ENCODE results near the gene CACNA1H. TPM values are rescaled to one million over a fixed set of nuclear protein-coding genes. Genes with fewer than 3 reads are reported as not detected.
"Not testable (repeated sequence)": the region's sequence is repeated elsewhere in the genome, so short reads cannot be mapped to it uniquely, and the experiment has no call there.

The CACNA1H gene
- total RNA-seq, 4 donors from 2014 or later, result 225 to 361 (median 259) TPM

GRCh38 chr16:1237990-1238389, 85.1 kb downstream of the CACNA1H start:
- Histone ChIP-seq H3K4me1 (no peaks in the 10 kb centered on the region), H3K4me3 (no peak overlapping the region), H3K27me3 (peaks cover 0 to 21% (median 0%) of the 10 kb centered on the region in 4 donors), H3K36me3 (no peaks in the 10 kb centered on the region), H3K9me3 (no peaks in the 10 kb centered on the region), H3K27ac (replicated peaks in 1 of 4) (no peak overlapping the region)
- 72% methylated on average over 9 of the region's 9 CpGs for WGBS
- no peak for DNase-seq (ENCODE audit: extremely low spot score)
- TF ChIP-seq POLR2A (IDR thresholded peaks at IDR 0.05; ENCODE audit: low read depth) (no peak), EP300 (IDR thresholded peaks at IDR 0.05) (no peak), CTCF (IDR thresholded peaks at IDR 0.05) (no peak), POLR2AphosphoS5 (IDR thresholded peaks at IDR 0.05) (no peak)
- intact Hi-C loops (cut with DNase I), result no loop called here

DNA sequence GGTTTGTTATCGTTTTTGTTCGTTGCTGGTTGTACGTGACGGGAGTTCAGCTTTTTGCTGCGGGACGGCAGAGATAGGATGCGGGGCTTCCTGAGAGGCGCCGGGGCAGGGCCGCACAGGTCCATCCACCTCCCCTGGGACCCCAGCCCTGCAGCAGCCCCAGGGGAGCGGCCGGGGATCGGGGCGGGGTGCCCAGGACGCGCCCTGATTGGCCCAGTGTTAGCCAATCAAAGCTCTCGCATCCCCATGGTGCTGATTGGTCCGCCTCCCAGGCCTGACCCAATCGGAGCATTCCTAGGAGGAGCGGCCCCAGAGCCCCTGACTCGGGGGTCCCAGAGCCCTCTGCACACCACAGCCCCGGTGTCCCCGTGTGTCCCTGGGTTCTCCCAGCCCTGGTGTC, 86.0 kb downstream of the CACNA1H start:
- H3K36me3 ChIP-seq; H3K4me1 ChIP-seq; intact Hi-C loops (cut with DNase I); H3K4me3 ChIP-seq; H3K9me3 ChIP-seq; DNase-seq (ENCODE audit: extremely low spot score); H3K27ac ChIP-seq (replicated peaks in 1 of 4): not testable (repeated sequence)
- 63% methylated on average over 6 of the region's 23 CpGs for WGBS
- peaks cover 0 to 23% (median 0%) of the 10 kb centered on the region in 4 donors for H3K27me3 ChIP-seq

GRCh38 chr16:1239575-1239974, 86.7 kb downstream of the CACNA1H start:
- 88% methylated on average over 6 of the region's 9 CpGs for WGBS

GRCh38 chr16:1240436-1240835, 87.5 kb downstream of the CACNA1H start, which contains the start of gene TPSAB1:
TPSAB1 (plus strand) TSS chr16:1240705; CDS start chr16:1240939, 234 bp downstream.
- DNase-seq (ENCODE audit: extremely low spot score); H3K9me3 ChIP-seq; H3K4me3 ChIP-seq; intact Hi-C loops (cut with DNase I); H3K4me1 ChIP-seq; H3K36me3 ChIP-seq; H3K27ac ChIP-seq (replicated peaks in 1 of 4): not testable (repeated sequence)
- H3K27me3 ChIP-seq, result peaks cover 0 to 38% (median 0%) of the 10 kb centered on the region in 4 donors
- no CpG with 5 or more reads among the region's 12 CpGs for WGBS

More at GRCh38 chr16:1239575-1239974, 86.7 kb downstream of the CACNA1H start:
- DNase-seq (ENCODE audit: extremely low spot score); H3K4me1 ChIP-seq; H3K36me3 ChIP-seq; intact Hi-C loops (cut with DNase I); H3K4me3 ChIP-seq; H3K27ac ChIP-seq (replicated peaks in 1 of 4); H3K9me3 ChIP-seq: not testable (repeated sequence)
- peaks cover 0 to 30% (median 0%) of the 10 kb centered on the region in 4 donors for H3K27me3 ChIP-seq

DNA sequence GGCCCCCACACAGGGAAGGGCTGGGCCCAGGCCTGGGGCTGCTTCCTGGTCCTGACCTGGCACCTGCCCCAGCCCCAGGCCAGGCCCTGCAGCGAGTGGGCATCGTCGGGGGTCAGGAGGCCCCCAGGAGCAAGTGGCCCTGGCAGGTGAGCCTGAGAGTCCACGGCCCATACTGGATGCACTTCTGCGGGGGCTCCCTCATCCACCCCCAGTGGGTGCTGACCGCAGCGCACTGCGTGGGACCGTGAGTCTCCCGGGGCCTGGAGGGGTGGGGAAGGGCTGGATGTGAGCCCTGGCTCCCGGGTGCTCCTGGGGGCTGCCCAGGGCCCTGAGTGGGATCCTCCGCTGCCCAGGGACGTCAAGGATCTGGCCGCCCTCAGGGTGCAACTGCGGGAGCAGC, 88.2 kb downstream of the CACNA1H start:
- peaks cover 0 to 45% (median 0%) of the 10 kb centered on the region in 4 donors for H3K27me3 ChIP-seq
- H3K27ac ChIP-seq (replicated peaks in 1 of 4); H3K9me3 ChIP-seq; intact Hi-C loops (cut with DNase I); H3K4me3 ChIP-seq; DNase-seq (ENCODE audit: extremely low spot score); H3K36me3 ChIP-seq; H3K4me1 ChIP-seq: not testable (repeated sequence)
- WGBS, result no CpG with 5 or more reads among the region's 15 CpGs

- H3K27me3 ChIP-seq, result peaks cover 0 to 58% (median 0%) of the 10 kb centered on the region in 4 donors
- H3K4me3 ChIP-seq; DNase-seq (ENCODE audit: extremely low spot score); H3K27ac ChIP-seq (replicated peaks in 1 of 4); H3K36me3 ChIP-seq; intact Hi-C loops (cut with DNase I); H3K4me1 ChIP-seq; H3K9me3 ChIP-seq: not testable (repeated sequence)
- WGBS, result 90% methylated on average over 5 of the region's 11 CpGs
Observed at GRCh38 chr16:1243363-1243762, 90.5 kb downstream of the CACNA1H start.

- H3K4me1 ChIP-seq; H3K9me3 ChIP-seq; DNase-seq (ENCODE audit: extremely low spot score); intact Hi-C loops (cut with DNase I); H3K27ac ChIP-seq (replicated peaks in 1 of 4); H3K4me3 ChIP-seq; H3K36me3 ChIP-seq: not testable (repeated sequence)
- peaks cover 0 to 57% (median 0%) of the 10 kb centered on the region in 4 donors for H3K27me3 ChIP-seq
- WGBS, result 70% methylated on average over 4 of the region's 32 CpGs
Observed at GRCh38 chr16:1243907-1244850, 91.3 kb downstream of the CACNA1H start.

DNA sequence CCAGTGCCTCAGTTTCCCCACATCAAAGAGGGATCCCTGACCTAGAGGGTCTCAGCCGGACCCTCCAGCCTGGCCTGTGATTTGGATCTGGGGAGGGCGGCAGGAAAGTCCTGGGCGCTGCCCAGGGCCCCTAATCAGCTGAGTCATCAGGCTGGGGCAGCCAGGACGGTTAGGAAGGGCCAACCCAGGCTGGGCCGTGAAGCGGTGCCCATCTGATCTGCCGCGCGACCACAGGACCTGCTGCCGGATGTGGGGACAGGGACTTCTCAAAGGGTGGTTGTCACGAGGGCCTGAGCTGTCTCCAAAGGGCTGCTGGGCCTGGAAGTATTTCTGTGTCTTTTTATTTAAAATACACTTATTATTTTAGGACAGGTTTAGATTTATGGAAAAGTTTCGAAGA, 92.0 kb downstream of the CACNA1H start:
- Histone ChIP-seq H3K36me3 (no peaks in the 10 kb centered on the region), H3K27ac (replicated peaks in 1 of 4) (no peak overlapping the region), H3K4me1 (peaks cover 0 to 4% (median 2%) of the 10 kb centered on the region in 4 donors), H3K27me3 (peaks cover 0 to 51% (median 0%) of the 10 kb centered on the region in 4 donors), H3K4me3 (no peak overlapping the region), H3K9me3 (no peaks in the 10 kb centered on the region)
- TF ChIP-seq CTCF (IDR thresholded peaks at IDR 0.05), result no peak
- TF ChIP-seq POLR2A (IDR thresholded peaks at IDR 0.05; ENCODE audit: low read depth), result no peak
- no peak for TF ChIP-seq POLR2AphosphoS5 (IDR thresholded peaks at IDR 0.05)
- no peak for TF ChIP-seq EP300 (IDR thresholded peaks at IDR 0.05)
- intact Hi-C loops (cut with DNase I), result no loop called here
- no peak for DNase-seq (ENCODE audit: extremely low spot score)
- 69% methylated on average over 12 of the region's 12 CpGs for WGBS
